ENCODE measurements around the gene DTD2. TPM values are rescaled to one million over a fixed set of nuclear protein-coding genes. Genes with fewer than 3 reads are reported as not detected.

The DTD2 gene
- 14.3 to 17.5 TPM (median 15.5 TPM) in 5 replicates for total RNA-seq (2022; extraction: Qiagen RNA extraction)

DNA sequence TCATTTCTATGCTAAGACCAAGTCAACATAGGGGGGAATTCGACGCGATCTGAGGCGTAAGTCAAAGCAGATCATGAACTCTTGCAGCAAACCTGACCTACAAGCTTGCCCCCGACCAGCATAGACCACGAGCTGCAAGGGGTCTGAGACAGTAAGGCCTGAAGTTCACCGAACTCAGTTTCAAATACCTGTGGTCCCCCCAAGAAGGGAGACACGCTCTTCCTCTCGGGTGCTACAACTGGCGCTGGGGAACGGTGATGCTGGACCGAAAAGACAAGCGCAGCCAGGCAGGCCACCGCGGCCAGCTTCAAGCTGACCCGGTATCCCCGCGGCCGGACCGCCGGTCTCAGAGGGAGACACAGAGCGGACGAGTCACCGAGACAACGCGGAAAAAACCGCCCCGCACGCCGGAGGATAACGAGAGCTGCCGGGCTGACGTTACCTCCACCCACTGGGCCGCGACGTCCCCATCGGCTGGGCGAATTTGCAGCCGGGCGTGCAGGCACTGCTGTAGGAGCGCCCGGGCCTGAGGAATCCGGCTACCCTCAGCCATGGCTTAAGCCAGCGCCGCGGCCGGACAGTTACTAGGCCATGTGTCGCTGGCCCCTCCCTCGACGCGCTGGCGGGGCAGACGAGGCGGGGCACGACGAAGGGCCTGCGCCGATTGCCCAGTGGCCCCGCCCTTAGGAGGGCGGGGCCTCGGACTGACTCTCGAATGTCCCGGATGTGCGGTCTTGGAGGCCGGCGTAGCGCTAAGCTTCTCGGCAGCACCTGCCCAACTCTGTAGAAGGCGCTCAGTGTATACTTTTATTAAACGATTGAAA is at the start of gene DTD2:
Gene DTD2 (minus strand): TSS at position 666 of the 824 bp plus-strand sequence. CDS start 113 bp downstream, at position 553.

DNA sequence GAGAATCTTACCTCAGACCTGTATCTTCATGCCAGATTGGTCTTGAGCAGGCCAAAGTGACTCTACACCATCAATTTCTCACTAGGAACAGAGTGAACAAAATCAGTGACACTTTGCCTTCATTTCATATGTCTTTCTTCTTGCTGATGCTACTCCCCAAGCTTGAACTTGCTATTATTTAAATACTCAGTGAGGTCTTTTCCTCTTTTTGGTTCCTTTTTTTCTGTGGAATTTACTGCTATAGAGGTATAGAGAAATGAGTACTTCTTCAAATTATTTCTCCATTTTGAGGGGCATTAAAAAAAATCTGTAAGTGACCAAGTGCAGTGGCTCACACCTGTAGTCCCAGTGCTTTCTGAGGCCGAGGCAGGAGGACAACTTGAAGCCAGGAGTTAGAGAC is 30.6 kb upstream of the DTD2 start, which contains the start of gene GPR33:
Gene GPR33 (minus strand): TSS at position 154 of the 400 bp plus-strand sequence. CDS start 4,074 bp downstream, outside the sequence.

DNA sequence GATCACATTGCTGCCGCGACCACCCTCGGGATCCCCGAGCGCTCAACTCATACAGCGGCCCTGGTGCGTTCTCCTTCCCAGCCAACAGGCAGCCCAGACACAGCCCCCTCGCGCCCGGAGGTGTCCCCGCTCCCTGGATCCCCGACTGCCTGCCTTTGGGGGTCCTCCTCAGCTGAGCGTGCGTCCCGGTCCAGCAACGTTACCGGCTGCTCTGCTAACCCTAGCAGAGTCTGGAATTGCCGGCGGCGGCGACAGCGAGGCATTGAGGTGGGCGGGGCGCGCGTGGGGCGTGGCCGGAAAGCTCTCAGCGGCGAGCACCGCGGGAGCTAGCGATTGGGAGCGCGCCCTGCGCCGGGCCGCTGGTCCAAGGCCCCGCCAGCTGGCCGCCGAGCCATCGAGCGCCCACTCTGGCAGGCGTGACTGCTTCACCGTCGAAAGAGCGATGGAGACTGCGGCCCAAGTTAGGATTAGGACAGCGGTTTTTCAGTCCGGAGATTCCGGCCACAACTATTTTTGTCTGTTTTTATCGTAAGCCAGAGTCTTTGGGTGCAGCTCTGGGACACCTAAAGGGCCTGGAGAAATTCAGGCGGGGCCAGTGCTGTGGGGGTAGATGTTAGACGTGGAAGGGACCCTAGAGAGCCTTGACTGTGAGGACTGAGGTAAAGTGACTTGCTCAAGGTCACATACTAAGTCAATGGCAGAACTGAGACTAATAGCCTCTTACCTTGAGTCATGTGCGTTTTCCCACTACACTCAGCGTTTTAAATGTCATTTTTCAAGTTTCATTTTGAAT is 36.8 kb downstream of the DTD2 start, which contains the start of gene HEATR5A:
Gene HEATR5A (minus strand): TSS at position 232 of the 793 bp plus-strand sequence. CDS start 17,575 bp downstream, outside the sequence.

Other genes starting within 250 kb of the DTD2 start
- 56.9 to 73.8 TPM (median 62.7 TPM) in 5 replicates for gene HECTD1, start 249.7 kb downstream of the DTD2 start, total RNA-seq (2022; extraction: Qiagen RNA extraction)
- 13.0 to 20.3 TPM (median 18.3 TPM) in 5 replicates for gene HEATR5A, start 37.0 kb downstream of the DTD2 start, total RNA-seq (2022; extraction: Qiagen RNA extraction)
- gene GPR33, start 30.5 kb upstream of the DTD2 start, total RNA-seq (2022; extraction: Qiagen RNA extraction), result not detected in 5 replicates
- 6.4 to 9.1 TPM (median 8.1 TPM) in 5 replicates for gene NUBPL, start 103.9 kb upstream of the DTD2 start, total RNA-seq (2022; extraction: Qiagen RNA extraction)

All from A549 treated with Mapracorat at 1 μM for 4 hours (cell line).